Measurements from ENCODE around the gene RNF26. TPM values are rescaled to one million over a fixed set of nuclear protein-coding genes. Genes with fewer than 3 reads are reported as not detected.

Gene RNF26
- total RNA-seq, 1 experiment from 2014 or later: 69.0 TPM

GRCh38 chr11:119370486-119371046 lies 36.2 kb downstream of the RNF26 start:
- ChIA-PET POLR2A (no interaction called here), CTCF (interaction anchor here (1.0 to 1.5 kb wide), 2 partner anchors 32 to 104 kb away, joined by 3 to 6 read pairs; no protein-coding TSS in a partner anchor)
- H3K9me3 ChIP-seq (ENCODE audit: control insufficient read depth, insufficient read depth, low read depth, low read length): no peaks in the 10 kb centered on the region
- TF ChIP-seq TCF7L2 (IDR thresholded peaks at IDR 0.05; ENCODE audit: low read depth, low read length): no peak
- no peak for TF ChIP-seq CTCF (IDR thresholded peaks at IDR 0.05)
- TF ChIP-seq SIN3A (IDR thresholded peaks at IDR 0.05; ENCODE audit: borderline replicate concordance, insufficient read depth, low read depth, low read length): no peak
- TF ChIP-seq REST (IDR thresholded peaks at IDR 0.05; ENCODE audit: insufficient read depth in 1 of 2, low read depth in 2 of 2, low read length in 1 of 2): no peak
- no peak for TF ChIP-seq POLR2AphosphoS5 (IDR thresholded peaks at IDR 0.05; ENCODE audit: low read depth, low read length)
- no peaks in the 10 kb centered on the region for H3K27me3 ChIP-seq (ENCODE audit: control insufficient read depth, insufficient read depth, low read length)
- in situ Hi-C loops (cut with HindIII; ENCODE audit: low pct_unique_long_range_greater_than_20kb, low sequenced_read_pairs): no loop called here
- no peak overlapping the region for H3K27ac ChIP-seq (ENCODE audit: low read length)
- intact Hi-C loops (cut with micrococcal nuclease; ENCODE audit: unreplicated experiment): loop anchor here (5.0 kb wide), 1 partner anchor 33 kb away; no protein-coding TSS in a partner anchor
- no peak overlapping the region for H3K4me3 ChIP-seq (ENCODE audit: low read depth in 2 of 2, low read length in 2 of 2)
- peaks cover 8% of the 10 kb centered on the region for H3K4me1 ChIP-seq (ENCODE audit: control insufficient read depth, insufficient read depth, low read length)
- no TSS peak for BruUV-seq (replicated peaks)
- ATAC-seq (no peak), DNase-seq (ENCODE audit: low read depth, low spot score) (no peak)
- H3K36me3 ChIP-seq (ENCODE audit: control insufficient read depth, insufficient read depth, low read length): no peaks in the 10 kb centered on the region

- intact Hi-C loops (cut with micrococcal nuclease; ENCODE audit: unreplicated experiment): loop anchor here (5.0 kb wide), 1 partner anchor 34 kb away; no protein-coding TSS in a partner anchor
- Histone ChIP-seq H3K4me3 (ENCODE audit: low read depth in 2 of 2, low read length in 2 of 2) (no peak overlapping the region), H3K27ac (ENCODE audit: low read length) (no peak overlapping the region), H3K4me1 (ENCODE audit: control insufficient read depth, insufficient read depth, low read length) (peaks cover 9% of the 10 kb centered on the region), H3K9me3 (ENCODE audit: control insufficient read depth, insufficient read depth, low read depth, low read length) (no peaks in the 10 kb centered on the region), H3K36me3 (ENCODE audit: control insufficient read depth, insufficient read depth, low read length) (no peaks in the 10 kb centered on the region), H3K27me3 (ENCODE audit: control insufficient read depth, insufficient read depth, low read length) (no peaks in the 10 kb centered on the region)
- BruUV-seq (replicated peaks): no TSS peak
- no peak for TF ChIP-seq TCF7L2 (IDR thresholded peaks at IDR 0.05; ENCODE audit: low read depth, low read length)
- POLR2A ChIA-PET: no interaction called here
- CTCF ChIA-PET: interaction anchor here (0.6 to 1.5 kb wide), 3 partner anchors 12 to 104 kb away, joined by 3 to 6 read pairs (median 6); no protein-coding TSS in a partner anchor
- no peak for DNase-seq (ENCODE audit: low read depth, low spot score)
- in situ Hi-C loops (cut with HindIII; ENCODE audit: low pct_unique_long_range_greater_than_20kb, low sequenced_read_pairs): no loop called here
- ATAC-seq: no peak
Measured at GRCh38 chr11:119371067-119371601, 36.8 kb downstream of the RNF26 start.

GRCh38 chr11:119371778-119372182 lies 37.5 kb downstream of the RNF26 start:
- no TSS peak for BruUV-seq (replicated peaks)
- POLR2A ChIA-PET: no interaction called here
- peak; percentile 41; the same call in 1 of the 2 replicates for ATAC-seq
- peaks cover 16% of the 10 kb centered on the region for H3K4me1 ChIP-seq (ENCODE audit: control insufficient read depth, insufficient read depth, low read length)
- no peaks in the 10 kb centered on the region for H3K9me3 ChIP-seq (ENCODE audit: control insufficient read depth, insufficient read depth, low read depth, low read length)
- H3K4me3 ChIP-seq (ENCODE audit: low read depth in 2 of 2, low read length in 2 of 2): no peak overlapping the region
- H3K27ac ChIP-seq (ENCODE audit: low read length): no peak overlapping the region
- TF ChIP-seq REST (IDR thresholded peaks at IDR 0.05; ENCODE audit: insufficient read depth in 1 of 2, low read depth in 2 of 2, low read length in 1 of 2): no peak
- TF ChIP-seq SIN3A (IDR thresholded peaks at IDR 0.05; ENCODE audit: borderline replicate concordance, insufficient read depth, low read depth, low read length): no peak
- no peak for TF ChIP-seq TCF7L2 (IDR thresholded peaks at IDR 0.05; ENCODE audit: low read depth, low read length)
- no peak for TF ChIP-seq POLR2AphosphoS5 (IDR thresholded peaks at IDR 0.05; ENCODE audit: low read depth, low read length)
- TF ChIP-seq CTCF (IDR thresholded peaks at IDR 0.05): no peak; the same call in 1 of the 2 replicates
- intact Hi-C loops (cut with micrococcal nuclease; ENCODE audit: unreplicated experiment) (loop anchor here (5.0 kb wide), 1 partner anchor 34 kb away; no protein-coding TSS in a partner anchor), in situ Hi-C loops (cut with HindIII; ENCODE audit: low pct_unique_long_range_greater_than_20kb, low sequenced_read_pairs) (no loop called here)
- H3K36me3 ChIP-seq (ENCODE audit: control insufficient read depth, insufficient read depth, low read length): no peaks in the 10 kb centered on the region
- DNase-seq (ENCODE audit: low read depth, low spot score): no peak
- CTCF ChIA-PET: interaction anchor here (0.6 to 1.5 kb wide), 3 partner anchors 12 to 194 kb away, joined by 3 to 6 read pairs (median 6); no protein-coding TSS in a partner anchor
- no peaks in the 10 kb centered on the region for H3K27me3 ChIP-seq (ENCODE audit: control insufficient read depth, insufficient read depth, low read length)

Measured in Panc1 (cell line).